Lower leg skin (tissue), 3 donors: Measurements from ENCODE around the gene MYO9B.

Experiments
- CTCF ChIP-seq, 3 donors: fragments of 450-650 bp; IDR thresholded peaks; one replicate each; pipeline ENCODE4 v1.5.1; 2016; ENCODE audit warnings: antibody characterized with exemption in 3 of 3, mild to moderate bottlenecking in 3 of 3, moderate library complexity in 2 of 3
- POLR2A ChIP-seq, 2 donors: fragments of 450-650 bp; IDR thresholded peaks; one replicate each; pipeline ENCODE4 v1.6.1; 2016 to 2017; ENCODE audit warnings: antibody characterized with exemption in 2 of 2, mild to moderate bottlenecking in 1 of 2, moderate library complexity in 1 of 2

GRCh38 chr19:17103177-17103576 is 27.6 kb downstream of the MYO9B start:
- no peak for TF ChIP-seq CTCF (IDR thresholded peaks at IDR 0.05)
- TF ChIP-seq POLR2A (IDR thresholded peaks at IDR 0.05): no peak
